Transverse colon (tissue), 4 donors: ENCODE measurements around the gene LIME1. TPM values are rescaled to one million over a fixed set of nuclear protein-coding genes. Genes with fewer than 3 reads are reported as not detected.
A peak's percentile ranks its signal among the peaks of the same experiment; 100 is the strongest.

Experiments used
- DNase-seq: peaks from one replicate; pipeline ENCODE4 v3.0.0-alpha.2; 2019
- H3K27ac ChIP-seq, 4 donors: fragments of 200-600 bp; sonication (generic); 2 replicates each; pipeline ENCODE4 v1.5.1; 2016 to 2018; ENCODE audit warnings: inconsistent platforms in 4 of 4
- H3K27me3 ChIP-seq: fragments of 200-600 bp; sonication (generic); 2 replicates; pipeline ENCODE4 v1.5.1; 2017; ENCODE audit warnings: inconsistent platforms
- H3K36me3 ChIP-seq, 4 donors: fragments of 200-600 bp; sonication (generic); 2 replicates each; pipeline ENCODE4 v1.5.1; 2017 to 2019; ENCODE audit warnings: inconsistent platforms in 4 of 4
- H3K4me1 ChIP-seq, 4 donors: fragments of 200-600 bp; sonication (generic); 2 replicates each; pipeline ENCODE4 v1.5.1; 2017 to 2020; ENCODE audit warnings: inconsistent platforms in 4 of 4
- H3K4me3 ChIP-seq, 4 donors: fragments of 200-600 bp; sonication (generic); 1 replicate in 1 of 4; 2 replicates in 3 of 4; pipeline versions ENCODE4 v1.5.1 to v1.6.1; 2017 to 2019; ENCODE audit warnings: inconsistent platforms in 4 of 4
- H3K9me3 ChIP-seq, 2 donors: fragments of 200-600 bp; sonication (generic); 2 replicates each; pipeline ENCODE4 v1.5.1; 2017 to 2019; ENCODE audit warnings: inconsistent platforms in 2 of 2
- EP300 ChIP-seq: sonication (generic); formaldehyde crosslinking; IDR thresholded peaks from one replicate; pipeline ENCODE4 v1.6.1; 2017; ENCODE audit warnings: antibody characterized with exemption, low read depth
- POLR2A ChIP-seq: fragments of 450-650 bp; IDR thresholded peaks from one replicate; pipeline ENCODE4 v1.6.1; 2016; ENCODE audit warnings: antibody characterized with exemption, mild to moderate bottlenecking, moderate library complexity
- POLR2AphosphoS5 ChIP-seq, 3 donors: sonication (generic); formaldehyde crosslinking; IDR thresholded peaks; one replicate each; pipeline ENCODE4 v1.6.1; 2016; ENCODE audit warnings: antibody characterized with exemption in 3 of 3
- WGBS, 2 donors: methylation state at CpG; one replicate each; pipeline ENCODE4 v1.1.5; 2018; ENCODE audit warnings: low coverage in 1 of 2; 5-methylcytosine and 5-hydroxymethylcytosine counted together
- in situ Hi-C, 4 donors: fragments of 200-750 bp; cut with MboI; loops; one replicate each; pipeline versions ENCODE4 v1.15.0 to v1.15.1; 2017; ENCODE audit warnings: low sequenced_read_pairs in 3 of 4, low pct_ligation_motif_present in 1 of 4, low pct_unique_long_range_greater_than_20kb in 1 of 4
- intact Hi-C: fragments of 100-400 bp; cut with DNase I; formaldehyde crosslinking; loops from one replicate; pipeline ENCODE4 v1.15.1; 2023; ENCODE audit warnings: low total_unique reads
- total RNA-seq, 4 donors: library from RNA; depleted of rRNA; stranded (reverse); fragments of >200 nt; gene quantifications; one replicate each; pipeline ENCODE4 v1.1.0, GENCODE V29; 2016
- TF ChIP-seq, protein P1 (sequence below), 5 experiments: fragments of 200-600 bp in 3 of 5; fragments of 450-650 bp in 2 of 5; sonication (generic) in 3 of 5; IDR thresholded peaks; 1 replicate in 2 of 5; 2 replicates in 3 of 5; pipeline ENCODE4 v1.5.1; 2016 to 2017; ENCODE audit warnings: antibody characterized with exemption in 5 of 5, inconsistent platforms in 3 of 5, mild to moderate bottlenecking in 2 of 5, moderate library complexity in 1 of 5

The LIME1 gene
- total RNA-seq, 4 donors from 2014 or later: 24.4 to 91.1 (median 44.0) TPM

DNA sequence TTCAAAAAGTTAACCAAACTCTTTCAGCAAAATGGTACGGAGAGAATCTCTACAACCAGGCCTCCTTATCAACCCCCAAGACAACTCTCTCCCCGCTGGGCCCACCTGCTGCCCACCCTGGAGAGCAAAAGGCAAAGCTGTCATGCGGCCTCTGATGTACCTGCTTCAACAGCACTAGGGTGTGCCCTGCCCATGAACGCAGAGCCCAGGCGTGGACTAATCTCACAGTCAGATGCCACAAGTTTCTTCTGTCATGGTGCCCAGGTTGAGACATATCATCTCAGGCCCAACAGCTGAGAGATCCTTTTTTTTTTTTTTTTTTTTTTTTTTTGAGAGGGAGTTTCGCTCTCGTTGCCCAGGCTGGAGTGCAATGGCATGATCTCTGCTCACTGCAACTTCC lies 29.4 kb downstream of the LIME1 start:
- TF ChIP-seq POLR2A (no peak), POLR2AphosphoS5 (IDR thresholded peaks at IDR 0.05) (no peak), EP300 (no peak)
- TF ChIP-seq, protein P1, sequence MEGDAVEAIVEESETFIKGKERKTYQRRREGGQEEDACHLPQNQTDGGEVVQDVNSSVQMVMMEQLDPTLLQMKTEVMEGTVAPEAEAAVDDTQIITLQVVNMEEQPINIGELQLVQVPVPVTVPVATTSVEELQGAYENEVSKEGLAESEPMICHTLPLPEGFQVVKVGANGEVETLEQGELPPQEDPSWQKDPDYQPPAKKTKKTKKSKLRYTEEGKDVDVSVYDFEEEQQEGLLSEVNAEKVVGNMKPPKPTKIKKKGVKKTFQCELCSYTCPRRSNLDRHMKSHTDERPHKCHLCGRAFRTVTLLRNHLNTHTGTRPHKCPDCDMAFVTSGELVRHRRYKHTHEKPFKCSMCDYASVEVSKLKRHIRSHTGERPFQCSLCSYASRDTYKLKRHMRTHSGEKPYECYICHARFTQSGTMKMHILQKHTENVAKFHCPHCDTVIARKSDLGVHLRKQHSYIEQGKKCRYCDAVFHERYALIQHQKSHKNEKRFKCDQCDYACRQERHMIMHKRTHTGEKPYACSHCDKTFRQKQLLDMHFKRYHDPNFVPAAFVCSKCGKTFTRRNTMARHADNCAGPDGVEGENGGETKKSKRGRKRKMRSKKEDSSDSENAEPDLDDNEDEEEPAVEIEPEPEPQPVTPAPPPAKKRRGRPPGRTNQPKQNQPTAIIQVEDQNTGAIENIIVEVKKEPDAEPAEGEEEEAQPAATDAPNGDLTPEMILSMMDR (IDR thresholded peaks at IDR 0.05): no peak
- intact Hi-C loops: no loop called here
- 83 to 88% methylated on average over 5 to 7 of the region's 7 CpGs for WGBS, 2 donors

DNA sequence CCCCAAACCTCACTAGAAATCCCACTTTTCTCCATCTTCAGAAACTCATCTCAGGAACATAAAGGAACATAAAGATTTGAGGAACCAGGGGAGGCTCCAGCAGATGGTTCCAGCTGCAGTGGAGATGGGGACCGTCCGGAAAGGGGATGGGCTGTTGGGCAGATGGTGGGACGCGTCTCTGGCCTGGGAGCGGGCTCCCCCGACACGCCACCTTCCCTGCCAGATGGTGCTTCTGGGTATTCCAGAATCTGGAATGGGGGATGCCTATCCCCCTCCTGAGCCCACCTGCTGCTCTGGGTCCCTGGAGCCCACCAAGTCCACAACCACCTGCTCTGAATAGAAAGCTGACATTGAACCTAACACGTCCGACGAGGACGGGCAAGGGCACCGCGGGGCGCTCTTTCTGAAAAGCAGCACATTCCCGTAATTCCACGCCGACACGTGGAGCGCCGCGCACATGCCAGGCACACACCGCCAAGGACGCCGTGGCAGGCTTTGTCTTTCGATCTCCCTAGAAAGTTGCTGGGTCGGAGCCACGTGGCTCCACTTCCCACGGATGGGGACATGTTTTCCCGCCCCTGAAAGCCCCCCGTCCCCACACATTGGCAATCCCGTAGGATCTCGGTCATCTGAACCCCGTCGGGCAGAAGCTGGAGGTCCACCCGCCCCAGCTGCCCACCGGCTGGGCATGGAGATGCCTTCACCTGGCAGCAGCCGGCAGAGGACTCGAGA lies 30.4 kb downstream of the LIME1 start:
- H3K9me3 ChIP-seq: no peaks in the 10 kb centered on the region
- in situ Hi-C loops: no loop called here
- intact Hi-C loops: no loop called here
- DNase-seq: no peak
- H3K4me3 ChIP-seq: no peak overlapping the region
- no peaks in the 10 kb centered on the region for H3K27me3 ChIP-seq
- H3K27ac ChIP-seq: no peak overlapping the region
- TF ChIP-seq, protein P1 (IDR thresholded peaks at IDR 0.05): no peak
- no peak for TF ChIP-seq EP300
- TF ChIP-seq POLR2AphosphoS5 (IDR thresholded peaks at IDR 0.05): no peak
- TF ChIP-seq POLR2A: no peak
- 88% methylated on average over 38 of the region's 38 CpGs; no CpG with 5 or more reads in 1 of the 2 donors for WGBS, 2 donors
- H3K36me3 ChIP-seq: no peaks in the 10 kb centered on the region
- H3K4me1 ChIP-seq: no peaks in the 10 kb centered on the region

More for the DNA sequence above, 29.4 kb downstream of the LIME1 start:
- H3K27ac ChIP-seq: no peak overlapping the region
- H3K9me3 ChIP-seq: no peaks in the 10 kb centered on the region
- no peaks in the 10 kb centered on the region for H3K27me3 ChIP-seq
- in situ Hi-C loops: no loop called here
- DNase-seq: no peak
- no peaks in the 10 kb centered on the region for H3K4me1 ChIP-seq
- no peak overlapping the region for H3K4me3 ChIP-seq
- no peaks in the 10 kb centered on the region for H3K36me3 ChIP-seq

DNA sequence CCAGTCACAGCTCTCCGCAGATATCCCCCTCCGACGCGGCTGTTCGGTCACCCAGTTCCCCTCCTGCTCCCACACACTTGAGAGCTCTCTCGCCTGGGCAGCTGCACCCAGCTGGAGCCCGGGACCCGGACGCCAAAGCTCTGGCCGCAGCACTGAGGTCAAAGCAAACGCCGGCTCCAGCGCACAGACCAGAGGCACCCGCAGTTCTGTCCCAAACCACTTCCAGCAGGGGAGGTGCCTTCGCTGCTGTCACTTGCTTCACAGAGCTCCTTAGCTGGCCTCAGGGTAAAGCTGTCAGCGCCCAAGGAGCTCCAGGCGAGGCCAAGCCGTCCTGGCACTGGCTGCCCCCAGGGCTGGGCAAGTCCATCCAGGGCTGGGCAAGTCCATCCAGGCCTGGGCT lies 31.0 kb downstream of the LIME1 start:
- H3K4me1 ChIP-seq: peaks cover 0 to under 1% (median 0%) of the 10 kb centered on the region in 4 donors
- intact Hi-C loops: no loop called here
- 79% methylated on average over 17 of the region's 18 CpGs; no CpG with 5 or more reads in 1 of the 2 donors for WGBS, 2 donors
- H3K27ac ChIP-seq: no peak overlapping the region
- in situ Hi-C loops: no loop called here
- H3K9me3 ChIP-seq: no peaks in the 10 kb centered on the region
- no peaks in the 10 kb centered on the region for H3K36me3 ChIP-seq
- no peak overlapping the region for H3K4me3 ChIP-seq
- no peaks in the 10 kb centered on the region for H3K27me3 ChIP-seq
- TF ChIP-seq, protein P1 (IDR thresholded peaks at IDR 0.05): no peak
- TF ChIP-seq POLR2AphosphoS5 (IDR thresholded peaks at IDR 0.05) (no peak), EP300 (no peak), POLR2A (no peak)
- DNase-seq: peak; percentile 30

GRCh38 chr20:63767886-63768285 lies 31.4 kb downstream of the LIME1 start:
- intact Hi-C loops (no loop called here), in situ Hi-C loops (no loop called here)
- TF ChIP-seq POLR2A: no peak
- TF ChIP-seq, protein P1 (IDR thresholded peaks at IDR 0.05): no peak
- no peak for TF ChIP-seq EP300
- TF ChIP-seq POLR2AphosphoS5 (IDR thresholded peaks at IDR 0.05): no peak
- no peak for DNase-seq
- no peaks in the 10 kb centered on the region for H3K27me3 ChIP-seq
- H3K27ac ChIP-seq: no peak overlapping the region
- H3K36me3 ChIP-seq: no peaks in the 10 kb centered on the region
- H3K4me3 ChIP-seq: no peak overlapping the region
- H3K4me1 ChIP-seq: peaks cover 0 to 5% (median 0%) of the 10 kb centered on the region in 4 donors
- no peaks in the 10 kb centered on the region for H3K9me3 ChIP-seq
- 85 to 88% methylated on average over 2 to 7 of the region's 7 CpGs for WGBS, 2 donors
